B cell (primary cell): Measurements from ENCODE around the gene HAGHL. TPM values are rescaled to one million over a fixed set of nuclear protein-coding genes. Genes with fewer than 3 reads are reported as not detected.

Experiments
- ATAC-seq: fragments of 200-7000 bp; cut with Tn5 transposase; one replicate; pipeline ENCODE4 v1.10.0; 2021; ENCODE audit warnings: low read depth, mild to moderate bottlenecking, moderate number of reproducible peaks, moderate library complexity
- CTCF ChIA-PET: fragments of 350-600 bp; sonication (Branson Sonifier 250); formaldehyde crosslinking; loops from one replicate; lab custom pipeline; 2021; ENCODE audit warnings: antibody characterized with exemption, inconsistent platforms; lab: Charles Lee
- POLR2A ChIA-PET: fragments of 350-600 bp; sonication (Branson Sonifier 250); formaldehyde crosslinking; loops from one replicate; lab custom pipeline; 2021; ENCODE audit warnings: antibody characterized with exemption; lab: Charles Lee
- DNase-seq: peaks from one replicate; pipeline ENCODE4 v3.0.0; 2013
- H2AFZ ChIP-seq: 2 replicates; pipeline ENCODE4 v1.6.1; 2012; ENCODE audit warnings: mild to moderate bottlenecking, low read depth, low read length; ENCODE audit not compliant: insufficient read depth, poor library complexity, severe bottlenecking
- H3K27ac ChIP-seq, 2 donors: 1 replicate in 1 of 2; 2 replicates in 1 of 2; pipeline ENCODE4 v1.5.1; 2012 to 2013; ENCODE audit warnings: low read length in 2 of 2, mild to moderate bottlenecking in 2 of 2, moderate library complexity in 1 of 2
- H3K27me3 ChIP-seq, 4 experiments: fragments of 200-600 bp in 1 of 4; sonication (generic) in 1 of 4; replicated peaks in 1 of 4; 1 replicate in 2 of 4; 2 replicates in 2 of 4; pipeline versions ENCODE4 v1.6.1 to v1.7.0; 2013 to 2016; ENCODE audit warnings: low read length in 3 of 4, mild to moderate bottlenecking in 2 of 4, mixed read lengths in 1 of 4, moderate library complexity in 1 of 4; ENCODE audit not compliant: insufficient read depth in 4 of 4, control insufficient read depth in 3 of 4; ENCODE audit errors: control extremely low read depth in 1 of 4
- H3K36me3 ChIP-seq, 2 experiments: replicated peaks in 1 of 2; 1 replicate in 1 of 2; 2 replicates in 1 of 2; pipeline versions ENCODE4 v1.6.1 to v1.7.1; 2013; ENCODE audit warnings: low read length in 1 of 2; ENCODE audit not compliant: insufficient read depth in 2 of 2, control insufficient read depth in 1 of 2; ENCODE audit errors: control extremely low read depth in 1 of 2, extremely low read depth in 1 of 2
- H3K4me1 ChIP-seq, 2 donors: fragments of 200-600 bp in 1 of 2; sonication (generic) in 1 of 2; 1 replicate in 1 of 2; 2 replicates in 1 of 2; pipeline versions ENCODE4 v1.5.1 to v1.6.1; 2013 to 2017; ENCODE audit warnings: low read length in 2 of 2; ENCODE audit not compliant: control insufficient read depth in 2 of 2, insufficient read depth in 2 of 2
- H3K4me2 ChIP-seq: replicated peaks from 2 replicates; pipeline ENCODE3; 2012; ENCODE audit warnings: mild to moderate bottlenecking, low read depth, low read length; ENCODE audit not compliant: poor library complexity, severe bottlenecking
- H3K4me3 ChIP-seq, 5 experiments: fragments of 200-600 bp in 1 of 5; sonication (generic) in 1 of 5; 1 replicate in 3 of 5; 2 replicates in 2 of 5; pipeline versions ENCODE4 v1.5.1 to v1.7.0; 2011 to 2016; ENCODE audit warnings: low read length in 4 of 5, mild to moderate bottlenecking in 4 of 5, low read depth in 2 of 5, control low read depth in 1 of 5, moderate library complexity in 1 of 5; ENCODE audit not compliant: insufficient read depth in 1 of 5; ENCODE audit errors: control extremely low read depth in 1 of 5, extremely low read depth in 1 of 5
- H3K79me2 ChIP-seq: fragments of 200-600 bp; sonication (generic); one replicate; pipeline ENCODE4 v1.6.0; 2016; ENCODE audit warnings: low read length; ENCODE audit not compliant: control insufficient read depth, insufficient read depth
- H3K9ac ChIP-seq: fragments of 200-600 bp; sonication (generic); 2 replicates; pipeline ENCODE4 v1.6.1; 2017; ENCODE audit warnings: mild to moderate bottlenecking, low read length, moderate library complexity
- H3K9me3 ChIP-seq, 3 donors: one replicate each; pipeline versions ENCODE4 v1.6.1 to v1.7.1; 2013; ENCODE audit warnings: low read length in 2 of 3; ENCODE audit not compliant: control insufficient read depth in 2 of 3, insufficient read depth in 1 of 3; ENCODE audit errors: control extremely low read depth in 1 of 3
- H4K20me1 ChIP-seq: 2 replicates; pipeline ENCODE4 v1.6.0; 2012; ENCODE audit warnings: mild to moderate bottlenecking, low read length; ENCODE audit not compliant: insufficient read depth, control insufficient read depth, poor library complexity, severe bottlenecking
- H3K27ac Mint-ChIP-seq: one replicate; pipeline ENCODE4 v1.8.0; 2021; ENCODE audit warnings: mixed read lengths
- H3K27me3 Mint-ChIP-seq: one replicate; pipeline ENCODE4 v1.8.0; 2021; ENCODE audit warnings: mixed read lengths
- H3K4me1 Mint-ChIP-seq: one replicate; pipeline ENCODE4 v1.8.0; 2021; ENCODE audit warnings: mixed read lengths
- H3K4me3 Mint-ChIP-seq: one replicate; pipeline ENCODE4 v1.8.0; 2021; ENCODE audit warnings: mixed read lengths
- H3K9me3 Mint-ChIP-seq: one replicate; pipeline ENCODE4 v1.8.0; 2022; ENCODE audit warnings: mixed read lengths; ENCODE audit not compliant: insufficient read depth
- CTCF ChIP-seq: fragments of 200-600 bp; IDR thresholded peaks from one replicate; pipeline ENCODE4 v1.8.0; 2022; ENCODE audit warnings: antibody characterized with exemption, mild to moderate bottlenecking
- EZH2 ChIP-seq: IDR thresholded peaks from 2 replicates; pipeline ENCODE4 v1.6.1; 2012; ENCODE audit warnings: borderline replicate concordance, low read depth, mild to moderate bottlenecking, moderate library complexity, low read length; ENCODE audit not compliant: insufficient read depth, poor library complexity, severe bottlenecking
- WGBS: methylation state at CpG from one replicate; pipeline ENCODE4 v1.1.5; 2013; ENCODE audit warnings: missing lambda C conversion rate; ENCODE audit not compliant: insufficient coverage; 5-methylcytosine and 5-hydroxymethylcytosine counted together
- intact Hi-C: fragments of 100-400 bp; cut with micrococcal nuclease; formaldehyde crosslinking; loops from one replicate; pipeline ENCODE4 v1.10.0; 2022
- polyA plus RNA-seq: library from polyadenylated mRNA; depleted of rRNA; stranded (reverse); fragments of >200 nt; gene quantifications from 2 replicates; pipeline ENCODE4 v1.2.3, GENCODE V29; 2012
- total RNA-seq, 2 donors: library from RNA; stranded (reverse); fragments of 120-200 nt in 1 of 2; gene quantifications; 1 replicate in 1 of 2; 2 replicates in 1 of 2; pipeline versions ENCODE4 v1.2.3 to v1.2.4, GENCODE V29; 2013 to 2022

HAGHL gene
- total and polyA plus RNA-seq, 2 donors (not counting 1 experiment from before 2014, with no cell fraction given) = 32.3 to 87.1 TPM

DNA sequence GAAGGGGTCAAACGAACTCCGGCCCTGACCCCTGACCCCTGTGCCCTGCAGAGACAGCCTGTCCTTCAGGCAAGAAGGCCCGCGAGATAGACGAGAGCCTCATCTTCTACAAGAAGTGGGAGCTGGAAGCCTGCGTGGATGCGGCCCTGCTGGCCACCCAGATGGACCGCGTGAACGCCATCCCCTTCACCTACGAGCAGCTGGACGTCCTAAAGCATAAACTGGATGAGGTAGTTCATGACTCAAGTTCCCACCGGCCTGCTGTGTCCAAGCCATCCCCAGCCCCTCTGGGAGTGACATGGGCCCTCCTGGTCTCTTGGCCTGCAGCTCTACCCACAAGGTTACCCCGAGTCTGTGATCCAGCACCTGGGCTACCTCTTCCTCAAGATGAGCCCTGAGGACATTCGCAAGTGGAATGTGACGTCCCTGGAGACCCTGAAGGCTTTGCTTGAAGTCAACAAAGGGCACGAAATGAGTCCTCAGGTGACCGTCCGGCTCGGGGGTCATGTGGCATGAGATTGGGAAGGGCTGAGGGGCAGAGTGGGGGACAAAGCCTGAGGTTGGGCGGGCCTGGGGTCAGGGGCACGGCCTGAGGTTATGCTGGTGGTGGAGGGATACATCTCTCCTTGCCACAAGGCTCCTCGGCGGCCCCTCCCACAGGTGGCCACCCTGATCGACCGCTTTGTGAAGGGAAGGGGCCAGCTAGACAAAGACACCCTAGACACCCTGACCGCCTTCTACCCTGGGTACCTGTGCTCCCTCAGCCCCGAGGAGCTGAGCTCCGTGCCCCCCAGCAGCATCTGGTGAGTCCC, 39.3 kb downstream of the HAGHL start:
- no peak overlapping the region for H2AFZ ChIP-seq
- intact Hi-C loops = no loop called here
- ATAC-seq (no peak), DNase-seq (no peak)
- no peaks in the 10 kb centered on the region for H3K79me2 ChIP-seq
- H3K4me1 ChIP-seq = peaks cover 0 to 3% of the 10 kb centered on the region in 2 donors
- WGBS = 93% methylated on average over 21 of the region's 29 CpGs
- Mint-ChIP-seq H3K4me3 (no peak overlapping the region), H3K9me3 (no peaks in the 10 kb centered on the region), H3K27ac (no peak overlapping the region), H3K4me1 (no peaks in the 10 kb centered on the region), H3K27me3 (no peaks in the 10 kb centered on the region)
- H4K20me1 ChIP-seq = no peaks in the 10 kb centered on the region
- no peak overlapping the region for H3K27ac ChIP-seq
- TF ChIP-seq CTCF (no peak), EZH2 (no peak)
- H3K27me3 ChIP-seq = peaks cover 0 to 10% (median 0%) of the 10 kb centered on the region in 4 experiments
- POLR2A ChIA-PET = no interaction called here
- no peaks in the 10 kb centered on the region for H3K36me3 ChIP-seq
- no peaks in the 10 kb centered on the region for H3K9me3 ChIP-seq
- no peak overlapping the region for H3K4me3 ChIP-seq
- no peak overlapping the region for H3K4me2 ChIP-seq
- H3K9ac ChIP-seq = no peak overlapping the region
- CTCF ChIA-PET = no interaction called here
